Stimulated activated CD8-positive, alpha-beta memory T cell treated with anti-CD3 and anti-CD28 coated beads, Interleukin-7, amount 100 ng/mL, for 4 hours (primary cell): ENCODE data around the gene AAK1.
"Not testable (repeated sequence)": the region's sequence is repeated elsewhere in the genome, so short reads cannot be mapped to it uniquely, and the experiment has no call there.

Source experiments
- DNase-seq, 2 donors: peaks; one replicate each; pipeline ENCODE4 v3.0.0-alpha.2; 2020; ENCODE audit warnings: low read depth in 2 of 2

Gene AAK1

GRCh38 chr2:69453475-69454129 is 189.9 kb downstream of the AAK1 start:
- DNase-seq = no peak

- DNase-seq = no peak
Observed at GRCh38 chr2:69452687-69453086, 190.9 kb downstream of the AAK1 start.

- DNase-seq = no peak
Observed at GRCh38 chr2:69450735-69451416, 192.7 kb downstream of the AAK1 start.

- DNase-seq = no peak
Observed at GRCh38 chr2:69449906-69450305, 193.6 kb downstream of the AAK1 start.

GRCh38 chr2:69443673-69444072 is 199.9 kb downstream of the AAK1 start:
- DNase-seq = not testable (repeated sequence)

GRCh38 chr2:69439499-69439898 is 204.0 kb downstream of the AAK1 start:
- not testable (repeated sequence) for DNase-seq

GRCh38 chr2:69438580-69438979 is 205.0 kb downstream of the AAK1 start:
- no peak for DNase-seq

GRCh38 chr2:69437751-69438154 is 205.8 kb downstream of the AAK1 start:
- DNase-seq = no peak

GRCh38 chr2:69436938-69437750 is 206.4 kb downstream of the AAK1 start, which contains the start of gene NFU1:
Gene NFU1 (minus strand): TSS chr2:69437435. CDS start chr2:69437422, 13 bp downstream.
- peak; percentile 72 to 85 for DNase-seq

GRCh38 chr2:69436596-69436937 is 207.0 kb downstream of the AAK1 start:
- no peak for DNase-seq

- no peak for DNase-seq
Observed at GRCh38 chr2:69434753-69435152, 208.8 kb downstream of the AAK1 start.

- DNase-seq = no peak
Observed at GRCh38 chr2:69429491-69430183, 213.9 kb downstream of the AAK1 start.

GRCh38 chr2:69428981-69429380 is 214.6 kb downstream of the AAK1 start:
- no peak for DNase-seq

- no peak for DNase-seq
Observed at GRCh38 chr2:69424419-69424818, 219.1 kb downstream of the AAK1 start.

GRCh38 chr2:69422198-69422597 is 221.3 kb downstream of the AAK1 start:
- no peak for DNase-seq

GRCh38 chr2:69419111-69419510 is 224.4 kb downstream of the AAK1 start:
- not testable (repeated sequence) for DNase-seq

- DNase-seq = no peak
Observed at GRCh38 chr2:69416147-69416546, 227.4 kb downstream of the AAK1 start.
